GM13977 (cell line): Measurements from ENCODE around the gene GSTM3.
"Not testable (repeated sequence)": the region's sequence is repeated elsewhere in the genome, so short reads cannot be mapped to it uniquely, and the experiment has no call there.

Experiments
- DNase-seq: peaks from one replicate; pipeline ENCODE4 v3.0.0; 2012; ENCODE audit warnings: low spot score
- in situ Hi-C: fragments of 300-500 bp; cut with MboI; formaldehyde crosslinking; loops from one replicate; pipeline ENCODE4 v1.12.0; 2022; ENCODE audit warnings: low sequenced_read_pairs, low pct_unique_long_range_greater_than_20kb, mixed read lengths, inconsistent platforms; ENCODE audit not compliant: unreplicated experiment
- TF ChIP-seq, protein P1 (sequence below): IDR thresholded peaks from 2 replicates; pipeline ENCODE4 v1.5.1; 2012; ENCODE audit warnings: mild to moderate bottlenecking, control low read depth; ENCODE audit not compliant: insufficient read depth; ENCODE audit errors: extremely low read depth, missing control alignments

The GSTM3 gene

GRCh38 chr1:109687641-109688499, 53.0 kb downstream of the GSTM3 start, which contains the start of gene GSTM1:
TSS of gene GSTM1 (plus strand) at chr1:109687817. CDS start at chr1:109687874, 57 bp downstream.
- in situ Hi-C loops, result no loop called here
- TF ChIP-seq, protein P1, sequence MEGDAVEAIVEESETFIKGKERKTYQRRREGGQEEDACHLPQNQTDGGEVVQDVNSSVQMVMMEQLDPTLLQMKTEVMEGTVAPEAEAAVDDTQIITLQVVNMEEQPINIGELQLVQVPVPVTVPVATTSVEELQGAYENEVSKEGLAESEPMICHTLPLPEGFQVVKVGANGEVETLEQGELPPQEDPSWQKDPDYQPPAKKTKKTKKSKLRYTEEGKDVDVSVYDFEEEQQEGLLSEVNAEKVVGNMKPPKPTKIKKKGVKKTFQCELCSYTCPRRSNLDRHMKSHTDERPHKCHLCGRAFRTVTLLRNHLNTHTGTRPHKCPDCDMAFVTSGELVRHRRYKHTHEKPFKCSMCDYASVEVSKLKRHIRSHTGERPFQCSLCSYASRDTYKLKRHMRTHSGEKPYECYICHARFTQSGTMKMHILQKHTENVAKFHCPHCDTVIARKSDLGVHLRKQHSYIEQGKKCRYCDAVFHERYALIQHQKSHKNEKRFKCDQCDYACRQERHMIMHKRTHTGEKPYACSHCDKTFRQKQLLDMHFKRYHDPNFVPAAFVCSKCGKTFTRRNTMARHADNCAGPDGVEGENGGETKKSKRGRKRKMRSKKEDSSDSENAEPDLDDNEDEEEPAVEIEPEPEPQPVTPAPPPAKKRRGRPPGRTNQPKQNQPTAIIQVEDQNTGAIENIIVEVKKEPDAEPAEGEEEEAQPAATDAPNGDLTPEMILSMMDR, result no peak
- DNase-seq, result no peak

DNA sequence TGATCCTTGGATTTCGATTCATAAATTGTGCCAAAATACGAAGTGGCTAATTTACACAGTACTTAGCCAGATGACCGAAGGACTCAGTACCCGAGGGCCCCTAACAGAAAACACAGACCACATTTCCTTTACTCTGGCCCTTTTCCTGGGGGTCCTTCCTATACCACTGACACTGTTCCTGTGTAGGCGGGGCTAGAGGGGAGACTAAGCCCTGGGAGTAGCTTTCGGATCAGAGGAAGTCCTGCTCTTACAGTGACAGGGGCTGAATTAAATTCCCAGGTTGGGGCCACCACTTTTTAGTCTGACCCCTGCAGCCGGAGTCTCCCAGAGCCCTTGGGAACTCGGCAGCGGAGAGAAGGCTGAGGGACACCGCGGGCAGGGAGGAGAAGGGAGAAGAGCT, 53.7 kb downstream of the GSTM3 start:
- DNase-seq, result not testable (repeated sequence)

GRCh38 chr1:109685890-109686289, 54.9 kb downstream of the GSTM3 start:
- in situ Hi-C loops, DNase-seq: not testable (repeated sequence)

More for the DNA sequence above, 53.7 kb downstream of the GSTM3 start:
- in situ Hi-C loops, result not testable (repeated sequence)

DNA sequence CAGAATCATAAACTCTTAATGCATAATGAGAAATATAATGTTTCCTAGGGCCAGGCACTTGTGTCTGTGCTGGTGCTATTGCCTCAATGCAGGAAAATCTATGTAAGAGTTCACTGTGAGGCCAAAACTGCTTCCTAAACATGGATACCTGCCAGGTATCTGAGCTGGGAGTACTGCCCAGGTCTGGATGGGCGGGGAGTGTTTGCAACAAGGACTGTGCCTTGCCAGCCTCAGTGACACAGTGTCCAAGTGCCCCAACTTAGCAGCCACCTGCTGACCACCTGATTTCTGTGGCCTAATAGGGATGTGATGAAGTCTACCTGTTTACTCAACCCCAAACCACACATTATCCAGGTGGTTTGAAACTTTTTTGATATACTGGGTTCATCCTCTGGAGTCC, 55.4 kb downstream of the GSTM3 start:
- DNase-seq, in situ Hi-C loops: not testable (repeated sequence)

DNA sequence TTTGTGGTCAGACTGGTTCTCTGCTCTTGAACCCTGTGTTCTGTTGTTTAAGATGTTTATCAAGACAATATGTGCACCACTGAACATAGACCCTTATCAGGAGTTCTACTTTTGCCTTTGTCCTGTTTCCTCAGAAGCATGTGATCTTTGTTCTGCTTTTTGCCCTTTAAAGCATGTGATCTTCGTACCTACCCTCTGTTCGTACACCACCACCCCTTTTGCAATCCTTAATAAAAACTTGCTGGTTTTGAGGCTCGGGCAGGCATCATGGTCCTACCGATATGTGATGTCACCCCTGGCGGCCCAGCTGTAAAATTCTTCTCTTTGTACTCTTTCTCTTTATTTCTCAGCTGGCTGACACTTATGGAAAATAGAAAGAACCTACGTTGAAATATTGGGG, 56.1 kb downstream of the GSTM3 start:
- in situ Hi-C loops, result not testable (repeated sequence)

More for the DNA sequence above, 56.1 kb downstream of the GSTM3 start:
- DNase-seq, result not testable (repeated sequence)
